Activated T-helper 1 cell treated with Interleukin-2 at 50 U/mL for 16 hours (primary cell): Measurements from ENCODE around the gene TCEAL7.

Experiments used
- DNase-seq: peaks from one replicate; pipeline ENCODE4 v3.0.0-alpha.2; 2020; ENCODE audit warnings: low read depth

TCEAL7 gene

GRCh38 chrX:103367502-103367901, 37.5 kb downstream of the TCEAL7 start:
- no peak for DNase-seq

- no peak for DNase-seq
Measured at GRCh38 chrX:103369479-103369878, 39.4 kb downstream of the TCEAL7 start.

- DNase-seq: no peak
Measured at GRCh38 chrX:103372886-103373285, 42.8 kb downstream of the TCEAL7 start.

- no peak for DNase-seq
Measured at GRCh38 chrX:103373581-103373980, 43.5 kb downstream of the TCEAL7 start.

GRCh38 chrX:103376118-103376978, 46.3 kb downstream of the TCEAL7 start, which contains the start of gene BEX3:
Gene BEX3, plus strand, starts transcription at chrX:103376538. Its CDS starts 984 bp downstream, at chrX:103377522.
- DNase-seq: no peak

- DNase-seq: no peak
Measured at GRCh38 chrX:103376979-103377324, 46.9 kb downstream of the TCEAL7 start.

GRCh38 chrX:103378990-103379389, 49.0 kb downstream of the TCEAL7 start:
- no peak for DNase-seq
